ENCODE results near the gene LEMD2.

DNA sequence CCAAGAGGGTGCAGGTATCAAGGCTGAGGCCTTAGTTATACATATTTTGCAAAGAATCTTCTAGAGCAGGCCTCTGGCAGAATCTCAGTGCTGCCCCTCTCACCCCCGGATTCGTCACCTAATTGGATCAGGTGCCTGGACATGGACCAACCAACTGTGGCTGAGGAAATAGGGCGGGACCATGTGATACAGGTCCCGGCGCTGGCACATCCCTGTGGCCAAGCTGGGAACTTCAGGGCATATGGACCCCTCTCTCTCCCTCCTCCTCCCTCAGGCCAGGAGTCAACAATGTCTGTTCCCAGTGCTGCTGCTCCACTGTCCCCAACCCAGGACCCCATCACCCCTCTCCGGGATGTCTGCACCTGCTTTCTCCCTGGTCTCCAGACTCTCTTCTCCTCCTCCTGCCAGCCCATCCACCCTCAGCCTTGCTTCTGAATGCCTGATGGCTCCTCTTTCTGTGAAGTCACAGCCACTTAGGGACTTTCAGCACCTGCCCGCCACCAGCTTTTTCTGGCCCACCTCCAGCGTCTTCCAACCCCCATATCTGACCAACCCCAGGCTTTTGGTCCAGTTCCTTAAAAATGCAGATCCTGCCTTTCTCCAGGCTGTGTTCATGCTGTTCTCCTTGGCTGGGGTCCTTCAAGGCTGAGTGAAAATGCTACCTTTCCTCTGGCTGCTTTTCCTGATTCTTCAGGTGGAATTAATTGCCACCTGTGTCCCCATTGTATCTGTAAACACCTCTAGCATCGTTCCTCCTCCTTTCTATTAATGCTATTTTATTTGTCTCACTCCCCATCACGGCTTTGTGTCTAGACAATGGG lies 33.9 kb upstream of the LEMD2 start:
- TF ChIP-seq EZH2 (IDR thresholded peaks at IDR 0.05) (no peak), POLR2AphosphoS5 (IDR thresholded peaks at IDR 0.05; ENCODE audit: borderline replicate concordance, low read depth, low read length) (no peak)

All from SK-N-MC (cell line).